ENCODE data around the gene GAS6.
A peak's percentile ranks its signal among the peaks of the same experiment; 100 is the strongest.

The GAS6 gene

GRCh38 chr13:113853518-113854237, 10.2 kb downstream of the GAS6 start:
- ATAC-seq (peak; percentile 27), DNase-seq (no peak)
- Mint-ChIP-seq H3K27ac (peak overlapping the region in 1 of 2 donors; percentile 6), H3K4me3 (peak overlapping the region in 1 of 2 donors; percentile 58), H3K4me1 (peaks cover 27% of the 10 kb centered on the region), H3K9me3 (peaks cover 5 to 6% of the 10 kb centered on the region in 2 donors), H3K27me3 (peaks cover 22% of the 10 kb centered on the region)

- peaks cover 22% of the 10 kb centered on the region for H3K27me3 Mint-ChIP-seq
- peaks cover 27% of the 10 kb centered on the region for H3K4me1 Mint-ChIP-seq
- H3K9me3 Mint-ChIP-seq = no peaks in the 10 kb centered on the region
- no peak overlapping the region for H3K27ac Mint-ChIP-seq
- DNase-seq (no peak), ATAC-seq (no peak)
- H3K4me3 Mint-ChIP-seq = no peak overlapping the region
Observed at GRCh38 chr13:113852536-113853517, 11.0 kb downstream of the GAS6 start.

- Mint-ChIP-seq H3K4me1 (peaks cover 30% of the 10 kb centered on the region), H3K27me3 (peaks cover 22% of the 10 kb centered on the region), H3K4me3 (no peak overlapping the region), H3K9me3 (no peaks in the 10 kb centered on the region), H3K27ac (no peak overlapping the region)
- ATAC-seq (no peak), DNase-seq (no peak)
Observed at GRCh38 chr13:113851826-113852535, 11.9 kb downstream of the GAS6 start.

GRCh38 chr13:113851480-113851803, 12.4 kb downstream of the GAS6 start:
- Mint-ChIP-seq H3K27ac (no peak overlapping the region), H3K27me3 (peaks cover 21% of the 10 kb centered on the region), H3K4me1 (peaks cover 36% of the 10 kb centered on the region), H3K9me3 (no peaks in the 10 kb centered on the region), H3K4me3 (no peak overlapping the region)
- ATAC-seq = no peak
- DNase-seq = no peak

GRCh38 chr13:113850722-113851479, 13.0 kb downstream of the GAS6 start:
- DNase-seq = no peak
- Mint-ChIP-seq H3K27me3 (peaks cover 16% of the 10 kb centered on the region), H3K4me1 (peaks cover 41% of the 10 kb centered on the region), H3K27ac (no peak overlapping the region), H3K4me3 (no peak overlapping the region), H3K9me3 (no peaks in the 10 kb centered on the region)
- no peak for ATAC-seq

- Mint-ChIP-seq H3K27me3 (peaks cover 15% of the 10 kb centered on the region), H3K9me3 (no peaks in the 10 kb centered on the region), H3K4me1 (peaks cover 49% of the 10 kb centered on the region), H3K27ac (no peak overlapping the region), H3K4me3 (no peak overlapping the region)
- ATAC-seq (no peak), DNase-seq (no peak)
Observed at GRCh38 chr13:113849981-113850721, 13.7 kb downstream of the GAS6 start.

- Mint-ChIP-seq H3K9me3 (no peaks in the 10 kb centered on the region), H3K4me3 (no peak overlapping the region), H3K27me3 (peaks cover 10% of the 10 kb centered on the region), H3K27ac (no peak overlapping the region), H3K4me1 (peaks cover 49% of the 10 kb centered on the region)
- ATAC-seq = no peak
- DNase-seq = no peak
Observed at GRCh38 chr13:113849546-113849945, 14.3 kb downstream of the GAS6 start.

GRCh38 chr13:113848431-113849260, 15.2 kb downstream of the GAS6 start:
- Mint-ChIP-seq H3K4me1 (peaks cover 49% of the 10 kb centered on the region), H3K27me3 (peaks cover 1% of the 10 kb centered on the region), H3K27ac (no peak overlapping the region), H3K9me3 (no peaks in the 10 kb centered on the region), H3K4me3 (no peak overlapping the region)
- DNase-seq (no peak), ATAC-seq (no peak)

GRCh38 chr13:113848020-113848419, 15.9 kb downstream of the GAS6 start:
- DNase-seq = no peak
- no peak for ATAC-seq

GRCh38 chr13:113846636-113847318, 17.1 kb downstream of the GAS6 start:
- peaks cover 54% of the 10 kb centered on the region for H3K4me1 Mint-ChIP-seq
- no peak overlapping the region for H3K27ac Mint-ChIP-seq
- ATAC-seq (peak; percentile 81), DNase-seq (no peak)
- peak overlapping the region in 1 of 2 donors; percentile 79 for H3K4me3 Mint-ChIP-seq
- peaks cover 4 to 8% of the 10 kb centered on the region in 2 donors for H3K9me3 Mint-ChIP-seq
- peaks cover 6% of the 10 kb centered on the region for H3K27me3 Mint-ChIP-seq

More at GRCh38 chr13:113848020-113848419, 15.9 kb downstream of the GAS6 start:
- no peaks in the 10 kb centered on the region for H3K9me3 Mint-ChIP-seq
- H3K4me3 Mint-ChIP-seq = no peak overlapping the region
- no peak overlapping the region for H3K27ac Mint-ChIP-seq
- no peaks in the 10 kb centered on the region for H3K27me3 Mint-ChIP-seq
- H3K4me1 Mint-ChIP-seq = peaks cover 47% of the 10 kb centered on the region

GRCh38 chr13:113845723-113846635, 17.9 kb downstream of the GAS6 start:
- ATAC-seq = peak; percentile 34
- Mint-ChIP-seq H3K4me1 (peaks cover 62% of the 10 kb centered on the region), H3K4me3 (peak overlapping the region; percentile 9 to 79), H3K9me3 (peaks cover 5 to 15% of the 10 kb centered on the region in 2 donors), H3K27me3 (peaks cover 14% of the 10 kb centered on the region), H3K27ac (no peak overlapping the region)
- no peak for DNase-seq

GRCh38 chr13:113845055-113845454, 18.8 kb downstream of the GAS6 start:
- Mint-ChIP-seq H3K4me1 (peaks cover 71% of the 10 kb centered on the region), H3K27ac (peak overlapping the region in 1 of 2 donors; percentile 27), H3K4me3 (no peak overlapping the region), H3K9me3 (peaks cover 5 to 15% of the 10 kb centered on the region in 2 donors), H3K27me3 (peaks cover 15% of the 10 kb centered on the region)
- no peak for ATAC-seq
- no peak for DNase-seq

Data from stimulated activated naive CD8-positive, alpha-beta T cell treated with anti-CD3 and anti-CD28 coated beads, Interleukin-15, amount 100 ng/mL, for 72 hours (primary cell).